IMR-90 (cell line): ENCODE data around the gene RAB34. TPM values are rescaled to one million over a fixed set of nuclear protein-coding genes. Genes with fewer than 3 reads are reported as not detected.

ENCODE experiments used
- ATAC-seq: fragments of 200-7000 bp; cut with Tn5 transposase; 2 replicates; pipeline ENCODE4 v1.9.1; 2020; ENCODE audit warnings: low read depth, mild to moderate bottlenecking, moderate library complexity
- BruUV-seq: library from RNA; stranded (reverse); fragments of 400-500 nt; replicated peaks from 2 replicates; lab custom pipeline; 2021; lab: Mats Ljungman, UMichigan
- CTCF ChIA-PET: fragments of 300-600 bp; formaldehyde crosslinking; extraction: SDS; loops from one replicate; lab custom pipeline; 2021; ENCODE audit warnings: antibody characterized with exemption; lab: Yijun Ruan, JAX
- POLR2A ChIA-PET: fragments of 300-600 bp; sonication (Branson Sonifier 250); formaldehyde crosslinking; loops from one replicate; lab custom pipeline; 2022; ENCODE audit warnings: antibody characterized with exemption; ENCODE audit not compliant: unreplicated experiment; lab: Charles Lee
- DNase-seq: peaks from one replicate; pipeline ENCODE4 v3.0.0; 2013
- H2AFZ ChIP-seq: replicated peaks from 2 replicates; pipeline ENCODE3; 2013; ENCODE audit warnings: low read length, mild to moderate bottlenecking; ENCODE audit not compliant: poor library complexity
- H2AK5ac ChIP-seq: 2 replicates; pipeline ENCODE4 v1.6.1; 2013; ENCODE audit warnings: low read depth, low read length, inconsistent platforms
- H2AK9ac ChIP-seq: replicated peaks from 2 replicates; pipeline ENCODE3; 2013; ENCODE audit warnings: mild to moderate bottlenecking, low read depth, low read length, moderate library complexity; ENCODE audit not compliant: poor library complexity
- H2BK120ac ChIP-seq: 2 replicates; pipeline ENCODE4 v1.6.1; 2013; ENCODE audit warnings: low read depth, low read length, inconsistent platforms
- H2BK15ac ChIP-seq: 3 replicates; pipeline ENCODE4 v1.6.1; 2013; ENCODE audit warnings: low read depth, low read length, inconsistent platforms
- H2BK20ac ChIP-seq: 2 replicates; pipeline ENCODE4 v1.6.1; 2013; ENCODE audit warnings: low read depth, mild to moderate bottlenecking, inconsistent platforms, low read length, moderate library complexity
- H2BK5ac ChIP-seq: 2 replicates; pipeline ENCODE4 v1.6.1; 2013; ENCODE audit warnings: mild to moderate bottlenecking, low read depth, low read length, inconsistent platforms; ENCODE audit not compliant: poor library complexity, severe bottlenecking
- H3K14ac ChIP-seq: replicated peaks from 2 replicates; pipeline ENCODE4 v1.6.1; 2013; ENCODE audit warnings: low read depth, low read length, inconsistent platforms
- H3K18ac ChIP-seq: 2 replicates; pipeline ENCODE4 v1.6.1; 2013; ENCODE audit warnings: low read depth, low read length, control low read depth
- H3K23ac ChIP-seq: 2 replicates; pipeline ENCODE4 v1.6.1; 2013; ENCODE audit warnings: low read depth, low read length, inconsistent platforms
- H3K27ac ChIP-seq: 2 replicates; pipeline ENCODE4 v1.5.1; 2013; ENCODE audit warnings: mild to moderate bottlenecking, control low read depth, low read length; ENCODE audit not compliant: insufficient read depth
- H3K27me3 ChIP-seq: 2 replicates; pipeline ENCODE4 v1.6.1; 2013; ENCODE audit warnings: low read length; ENCODE audit not compliant: control insufficient read depth, insufficient read depth
- H3K36me3 ChIP-seq: 2 replicates; pipeline ENCODE4 v1.6.1; 2013; ENCODE audit warnings: low read length, mixed read lengths; ENCODE audit not compliant: control insufficient read depth, insufficient read depth
- H3K4ac ChIP-seq: 2 replicates; pipeline ENCODE4 v1.6.1; 2013; ENCODE audit warnings: low read depth, low read length, inconsistent platforms
- H3K4me1 ChIP-seq: 2 replicates; pipeline ENCODE4 v1.6.1; 2013; ENCODE audit warnings: low read length, mixed read lengths; ENCODE audit not compliant: control insufficient read depth, insufficient read depth
- H3K4me2 ChIP-seq: 2 replicates; pipeline ENCODE4 v1.6.1; 2013; ENCODE audit warnings: low read depth, mild to moderate bottlenecking, control low read depth, low read length, moderate library complexity
- H3K4me3 ChIP-seq: 2 replicates; pipeline ENCODE4 v1.5.1; 2013; ENCODE audit warnings: low read depth, mild to moderate bottlenecking, control low read depth, low read length, moderate library complexity; ENCODE audit not compliant: insufficient read depth
- H3K56ac ChIP-seq: 2 replicates; pipeline ENCODE4 v1.6.1; 2013; ENCODE audit warnings: low read length, inconsistent platforms; ENCODE audit not compliant: insufficient read depth; ENCODE audit errors: extremely low read depth
- H3K79me1 ChIP-seq, 2 experiments: 2 replicates each; pipeline ENCODE4 v1.6.1; 2013; ENCODE audit warnings: low read length in 2 of 2, inconsistent platforms in 1 of 2, low read depth in 1 of 2
- H3K9ac ChIP-seq: 2 replicates; pipeline ENCODE4 v1.6.1; 2013; ENCODE audit warnings: low read depth, low read length, control low read depth
- H3K9me1 ChIP-seq: 2 replicates; pipeline ENCODE4 v1.6.1; 2013; ENCODE audit warnings: low read length, inconsistent platforms; ENCODE audit not compliant: insufficient read depth
- H3K9me3 ChIP-seq: 2 replicates; pipeline ENCODE4 v1.6.1; 2013; ENCODE audit warnings: low read length; ENCODE audit not compliant: control insufficient read depth, insufficient read depth
- H4K20me1 ChIP-seq: 2 replicates; pipeline ENCODE4 v1.6.1; 2013; ENCODE audit warnings: low read length, inconsistent platforms; ENCODE audit not compliant: insufficient read depth
- H4K5ac ChIP-seq: 2 replicates; pipeline ENCODE4 v1.6.1; 2013; ENCODE audit warnings: mild to moderate bottlenecking, low read depth, low read length, control low read depth
- H4K8ac ChIP-seq, 2 experiments: 2 replicates each; pipeline ENCODE4 v1.6.1; 2013; ENCODE audit warnings: low read depth in 2 of 2, low read length in 2 of 2, control low read depth in 1 of 2, inconsistent platforms in 1 of 2
- H4K91ac ChIP-seq: 2 replicates; pipeline ENCODE4 v1.6.1; 2013; ENCODE audit warnings: low read depth, low read length, inconsistent platforms; ENCODE audit not compliant: insufficient read depth
- CTCF ChIP-seq: conservative IDR thresholded peaks from 2 replicates; pipeline ENCODE4 v1.5.1; 2012; ENCODE audit warnings: mild to moderate bottlenecking, low read depth, low read length, improper control_type of control experiment
- SMC3 ChIP-seq: fragments of 150-350 bp; IDR thresholded peaks from 2 replicates; pipeline ENCODE4 v1.6.1; 2016; ENCODE audit warnings: low read depth, mild to moderate bottlenecking, antibody characterized with exemption, low read length, moderate library complexity
- WGBS, 2 experiments: methylation state at CpG; one replicate each; pipeline versions ENCODE4 v1.1.5 to v1.1.7; 2013; ENCODE audit warnings: missing lambda C conversion rate in 2 of 2; ENCODE audit not compliant: insufficient read length in 1 of 2; ENCODE audit errors: extremely low coverage in 2 of 2; 5-methylcytosine and 5-hydroxymethylcytosine counted together
- dilution Hi-C: fragments of 300-500 bp; cut with HindIII; formaldehyde crosslinking; loops from one replicate; pipeline ENCODE4 v1.14.3; 2018; ENCODE audit warnings: low sequenced_read_pairs; ENCODE audit not compliant: unreplicated experiment
- in situ Hi-C: fragments of 300-500 bp; cut with MboI; formaldehyde crosslinking; loops from 3 replicates; pipeline ENCODE4 v1.14.3; 2019; ENCODE audit warnings: low sequenced_read_pairs, inconsistent platforms, mixed read lengths
- intact Hi-C: fragments of 100-400 bp; cut with micrococcal nuclease; formaldehyde crosslinking; loops from 2 replicates; pipeline ENCODE4 v1.10.0; 2022
- polyA plus RNA-seq, 3 experiments: library from polyadenylated mRNA; depleted of rRNA; stranded (reverse); fragments of >200 nt; gene quantifications; 2 replicates each; pipeline ENCODE4 v1.2.3, GENCODE V29; 2012; ENCODE audit warnings: low replicate concordance in 1 of 3
- total RNA-seq: library from RNA; depleted of rRNA; stranded (reverse); fragments of >200 nt; gene quantifications from 2 replicates; pipeline ENCODE4 v1.2.3, GENCODE V29; 2012

RAB34 gene
- total and polyA plus RNA-seq, 2 of the 4 experiments (the other 2 are of a cell fraction) = 351 to 387 TPM

DNA sequence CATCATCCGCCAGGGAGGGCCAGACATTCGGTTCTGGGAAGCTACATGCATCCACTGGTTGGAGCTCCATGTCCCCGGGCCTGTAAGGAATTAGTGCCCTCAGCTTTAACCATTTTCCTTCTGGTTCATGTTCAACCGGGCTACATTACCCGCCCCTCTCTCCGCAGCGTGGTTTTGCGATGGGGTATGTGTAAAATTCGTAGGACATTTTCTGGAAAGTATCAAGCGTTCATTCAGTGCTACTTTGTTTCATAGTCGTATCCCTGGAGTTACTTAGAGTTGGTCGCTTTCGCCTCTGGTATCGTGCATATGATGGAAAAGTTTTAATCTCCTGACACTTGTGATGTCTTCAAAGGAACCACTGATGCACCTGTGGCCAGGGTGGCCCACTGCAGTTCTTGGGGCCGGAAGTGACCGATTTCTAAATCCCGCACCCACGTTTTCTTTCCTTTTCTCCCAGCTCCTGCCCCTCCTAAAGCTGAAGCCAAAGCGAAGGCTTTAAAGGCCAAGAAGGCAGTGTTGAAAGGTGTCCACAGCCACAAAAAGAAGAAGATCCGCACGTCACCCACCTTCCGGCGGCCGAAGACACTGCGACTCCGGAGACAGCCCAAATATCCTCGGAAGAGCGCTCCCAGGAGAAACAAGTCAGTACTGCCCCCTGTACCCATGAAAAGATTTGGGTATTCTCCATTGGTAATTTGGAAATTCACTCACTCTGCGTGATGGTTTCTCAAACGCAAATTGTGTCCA lies 2.8 kb upstream of the RAB34 start:
- ATAC-seq (no peak), DNase-seq (no peak)
- intact Hi-C loops = no loop called here
- Histone ChIP-seq H3K23ac (peak overlapping the region; percentile 66), H4K91ac (peak overlapping the region; percentile 86), H3K9me1 (peaks cover 13% of the 10 kb centered on the region; the same call in 1 of the 2 replicates), H3K4me2 (peak overlapping the region; percentile 85), H4K20me1 (peaks cover 56% of the 10 kb centered on the region), H3K4me1 (peaks cover 17% of the 10 kb centered on the region), H3K56ac (peak overlapping the region; percentile 95), H3K18ac (peak overlapping the region; percentile 13), H2AK9ac (peak overlapping the region; percentile 95), H3K27ac (peak overlapping the region; percentile 82), H3K9ac (peak overlapping the region; percentile 88), H2BK15ac (no peak overlapping the region), H3K14ac (peak overlapping the region; percentile 96), H4K8ac (peak overlapping the region; percentile 60 to 96), H4K5ac (peak overlapping the region; percentile 31), H3K27me3 (no peaks in the 10 kb centered on the region), H3K79me1 (peaks cover 13 to 62% of the 10 kb centered on the region in 2 experiments; a peak in 3 of 4 replicates), H2BK20ac (no peak overlapping the region), H2AK5ac (peak overlapping the region; percentile 92), H3K4ac (peak overlapping the region; percentile 94), H3K9me3 (no peaks in the 10 kb centered on the region), H3K36me3 (peaks cover 41% of the 10 kb centered on the region), H3K4me3 (peak overlapping the region; percentile 70), H2BK120ac (no peak overlapping the region; the same call in 1 of the 2 replicates), H2BK5ac (peak overlapping the region; percentile 89), H2AFZ (peak overlapping the region; percentile 89)
- BruUV-seq = TSS peak; percentile 89
- dilution Hi-C loops = no loop called here
- ChIA-PET CTCF (interaction anchor here (0.9 to 1.0 kb wide), 3 partner anchors 24 to 397 kb away, joined by 3 to 4 read pairs (median 3); no protein-coding TSS in a partner anchor), POLR2A (interaction anchor here (1.0 to 1.5 kb wide), 2 partner anchors 10 to 231 kb away, joined by 3 to 6 read pairs; no protein-coding TSS in a partner anchor)
- 0% methylated on average over 10 of the region's 30 CpGs; no CpG with 5 or more reads in 1 of the 2 experiments for WGBS, 2 experiments
- in situ Hi-C loops = no loop called here
- TF ChIP-seq CTCF = peak; percentile 15; the same call in 1 of the 2 replicates
- no peak for TF ChIP-seq SMC3
